ENCODE data around the gene CEP164.

DNA sequence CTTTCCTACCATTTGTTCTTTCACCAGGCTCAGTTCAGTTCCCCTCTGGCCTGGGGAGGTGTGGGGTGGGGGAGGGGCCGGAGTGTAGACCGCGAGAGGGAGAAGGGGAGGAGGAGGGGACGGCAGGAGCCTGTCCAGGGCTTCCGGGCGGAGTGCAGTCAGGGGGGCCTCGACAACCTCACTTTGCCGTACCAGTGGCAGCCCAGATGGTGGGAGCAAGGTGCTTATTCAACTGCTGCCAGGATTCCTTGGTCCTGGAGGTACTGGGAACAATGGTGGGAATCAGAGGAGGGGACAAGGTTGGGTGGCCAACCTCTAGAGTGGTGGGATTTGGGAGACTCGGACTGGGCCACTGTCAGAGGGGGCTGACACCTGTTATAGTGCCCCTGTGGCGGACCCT is 12.8 kb upstream of the CEP164 start:
- TF ChIP-seq, protein P1, sequence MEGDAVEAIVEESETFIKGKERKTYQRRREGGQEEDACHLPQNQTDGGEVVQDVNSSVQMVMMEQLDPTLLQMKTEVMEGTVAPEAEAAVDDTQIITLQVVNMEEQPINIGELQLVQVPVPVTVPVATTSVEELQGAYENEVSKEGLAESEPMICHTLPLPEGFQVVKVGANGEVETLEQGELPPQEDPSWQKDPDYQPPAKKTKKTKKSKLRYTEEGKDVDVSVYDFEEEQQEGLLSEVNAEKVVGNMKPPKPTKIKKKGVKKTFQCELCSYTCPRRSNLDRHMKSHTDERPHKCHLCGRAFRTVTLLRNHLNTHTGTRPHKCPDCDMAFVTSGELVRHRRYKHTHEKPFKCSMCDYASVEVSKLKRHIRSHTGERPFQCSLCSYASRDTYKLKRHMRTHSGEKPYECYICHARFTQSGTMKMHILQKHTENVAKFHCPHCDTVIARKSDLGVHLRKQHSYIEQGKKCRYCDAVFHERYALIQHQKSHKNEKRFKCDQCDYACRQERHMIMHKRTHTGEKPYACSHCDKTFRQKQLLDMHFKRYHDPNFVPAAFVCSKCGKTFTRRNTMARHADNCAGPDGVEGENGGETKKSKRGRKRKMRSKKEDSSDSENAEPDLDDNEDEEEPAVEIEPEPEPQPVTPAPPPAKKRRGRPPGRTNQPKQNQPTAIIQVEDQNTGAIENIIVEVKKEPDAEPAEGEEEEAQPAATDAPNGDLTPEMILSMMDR (IDR thresholded peaks at IDR 0.05; ENCODE audit: low read depth, low read length), result no peak
- TF ChIP-seq POLR2A (IDR thresholded peaks at IDR 0.05; ENCODE audit: extremely low read depth, insufficient read length), result no peak
- TF ChIP-seq, protein P2, sequence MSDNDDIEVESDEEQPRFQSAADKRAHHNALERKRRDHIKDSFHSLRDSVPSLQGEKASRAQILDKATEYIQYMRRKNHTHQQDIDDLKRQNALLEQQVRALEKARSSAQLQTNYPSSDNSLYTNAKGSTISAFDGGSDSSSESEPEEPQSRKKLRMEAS (IDR thresholded peaks at IDR 0.05; ENCODE audit: low read depth, low read length), result no peak
